ENCODE data around the gene SLC35E2B.
"Not testable (repeated sequence)": the region's sequence is repeated elsewhere in the genome, so short reads cannot be mapped to it uniquely, and the experiment has no call there.

SLC35E2B gene

GRCh38 chr1:1672181-1672965 lies 20.2 kb downstream of the SLC35E2B start:
- no peak for DNase-seq

GRCh38 chr1:1671365-1672119 lies 21.1 kb downstream of the SLC35E2B start:
- DNase-seq, result no peak

- DNase-seq, result no peak
Measured at GRCh38 chr1:1670866-1671265, 21.7 kb downstream of the SLC35E2B start.

GRCh38 chr1:1669468-1670440 lies 22.8 kb downstream of the SLC35E2B start:
- no peak for DNase-seq

- no peak for DNase-seq
Measured at GRCh38 chr1:1666526-1666925, 26.1 kb downstream of the SLC35E2B start.

GRCh38 chr1:1665815-1666251 lies 26.8 kb downstream of the SLC35E2B start:
- DNase-seq, result no peak

DNA sequence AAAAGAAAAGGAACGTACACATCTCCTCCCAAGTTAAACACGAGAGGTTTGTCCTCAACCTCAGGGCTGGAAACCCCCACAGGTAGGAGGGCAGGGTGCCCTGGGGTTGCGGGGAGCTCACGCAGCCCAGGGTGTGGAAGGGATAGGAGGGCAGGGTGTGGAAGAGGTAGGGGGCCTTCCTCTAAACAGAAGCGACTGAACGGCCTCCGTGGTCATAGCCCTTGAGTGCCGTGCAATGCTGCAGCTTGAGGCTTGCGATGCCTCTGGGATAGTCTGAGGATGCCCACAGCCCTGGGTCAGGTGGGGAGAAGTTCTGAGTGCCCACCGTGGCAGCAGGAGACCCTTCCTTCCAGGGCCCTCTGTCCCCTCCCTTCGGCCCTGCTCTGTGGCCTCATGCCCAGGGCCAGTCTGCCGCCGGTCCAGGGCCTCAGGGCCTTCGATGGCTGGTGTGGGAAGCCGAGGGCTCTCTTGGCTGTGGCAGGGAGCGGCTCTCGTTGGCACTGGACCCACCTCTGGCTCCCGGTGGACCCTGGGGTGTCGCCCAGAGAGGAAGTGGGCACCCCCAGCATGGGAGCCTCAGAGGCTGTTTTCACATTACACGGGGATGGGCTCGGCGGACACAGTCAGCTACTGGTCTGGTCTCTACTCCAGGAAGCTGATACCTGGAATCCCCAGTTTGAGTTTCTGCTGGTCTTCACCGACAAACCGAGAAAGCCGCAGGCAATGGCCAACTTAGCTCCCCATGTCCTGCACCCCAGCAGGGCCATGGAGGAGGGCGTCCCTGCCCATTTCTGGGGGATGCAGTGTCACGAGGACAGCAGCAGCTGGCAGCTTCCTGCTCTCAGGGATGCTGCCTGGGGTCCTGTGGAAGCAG lies 27.4 kb downstream of the SLC35E2B start:
- no peak for DNase-seq

GRCh38 chr1:1664318-1664717 lies 28.3 kb downstream of the SLC35E2B start:
- DNase-seq, result not testable (repeated sequence)

DNA sequence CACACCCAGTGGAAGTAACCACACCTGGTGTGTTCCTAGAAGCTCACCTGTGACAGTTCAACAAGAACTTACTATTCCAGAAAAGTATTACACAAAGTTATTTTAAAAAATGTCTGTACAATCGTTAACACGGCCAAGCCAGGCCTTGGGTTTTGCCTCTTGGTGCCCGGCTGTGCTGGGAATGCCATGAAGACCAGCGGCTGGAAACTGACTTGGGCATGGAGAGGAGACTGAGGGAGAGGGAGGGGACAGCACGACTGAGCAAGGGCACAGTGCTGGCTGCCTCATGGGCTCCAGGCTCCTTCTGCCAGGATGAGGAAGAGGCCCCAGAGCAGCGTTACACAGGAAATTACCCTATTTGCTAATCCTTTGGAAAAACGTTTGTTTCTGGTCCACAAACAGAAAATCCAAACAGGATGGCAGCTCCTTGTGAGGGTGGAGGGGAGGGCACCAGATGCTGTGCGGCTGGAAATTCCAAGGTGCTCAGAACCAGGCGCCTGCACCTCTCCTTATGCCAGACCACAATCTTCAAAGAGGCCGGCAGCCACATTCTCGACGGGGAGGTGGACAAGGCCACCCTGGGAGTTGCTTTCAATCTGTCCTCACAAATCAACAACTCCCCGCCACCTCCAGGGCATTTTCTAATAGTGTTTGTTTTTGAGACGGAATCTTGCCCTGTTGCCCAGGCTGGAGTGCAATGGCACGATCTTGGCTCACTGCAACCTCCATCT lies 29.6 kb downstream of the SLC35E2B start:
- not testable (repeated sequence) for DNase-seq

DNA sequence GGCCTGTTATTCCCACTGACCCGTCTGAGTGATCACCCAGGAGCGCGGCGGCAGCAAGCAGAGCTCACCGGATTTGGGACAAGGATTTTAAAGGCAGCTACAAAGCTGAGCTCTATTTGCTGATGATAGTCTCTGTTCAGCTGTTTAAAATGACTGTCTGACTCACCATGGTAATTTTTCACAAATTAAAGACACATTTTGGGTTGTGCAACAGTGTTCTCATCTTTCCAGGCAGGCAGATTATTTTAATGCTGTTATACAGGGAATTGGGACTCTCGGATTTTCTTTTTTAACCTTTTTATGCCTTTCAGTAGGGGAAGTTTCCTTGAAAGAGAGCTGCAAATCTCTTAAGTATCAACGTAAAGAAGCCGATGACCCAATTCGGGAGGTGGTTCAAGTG lies 30.2 kb downstream of the SLC35E2B start:
- DNase-seq, result not testable (repeated sequence)

- peak; percentile 94 to 98 for DNase-seq
Measured at GRCh38 chr1:1658583-1659549, 33.7 kb downstream of the SLC35E2B start, which contains the start of gene CDK11B. Gene CDK11B, minus strand, starts transcription at chr1:1659004. Its CDS starts 1,519 bp downstream, at chr1:1657485.

- not testable (repeated sequence) for DNase-seq
Measured at GRCh38 chr1:1648265-1648664, 44.3 kb downstream of the SLC35E2B start.

DNA sequence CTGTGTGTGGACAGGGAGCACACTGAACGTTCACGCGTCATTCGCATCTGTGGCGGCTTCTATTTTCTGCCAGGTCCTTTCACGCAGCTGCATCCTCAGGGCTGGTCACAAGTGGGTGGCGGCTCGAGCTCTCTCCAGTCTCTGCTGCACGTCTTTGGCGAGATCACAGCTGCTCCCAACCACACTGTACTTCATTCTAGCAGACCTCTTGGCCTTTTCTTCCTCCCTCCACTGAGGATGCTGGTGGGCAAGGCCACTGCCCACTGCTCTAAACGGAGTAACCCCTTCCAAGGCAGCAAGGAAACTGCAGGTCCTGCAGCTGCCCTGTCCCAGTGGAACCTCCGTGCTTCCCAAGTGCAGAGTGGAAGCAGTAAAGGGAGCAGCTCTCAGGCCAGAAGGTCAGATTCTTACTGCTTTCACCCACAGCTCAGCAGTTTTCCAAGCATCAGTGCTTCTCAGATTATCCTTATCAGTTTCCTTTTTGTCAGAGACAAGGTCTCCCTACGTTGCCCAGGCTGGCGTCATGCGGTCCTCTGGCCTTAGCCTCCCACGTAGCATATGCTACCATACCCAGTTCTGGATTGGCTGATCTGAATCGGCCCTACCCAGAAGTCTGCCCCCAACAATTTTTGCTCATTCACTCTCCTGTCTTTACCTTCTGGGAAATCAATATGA lies 44.9 kb downstream of the SLC35E2B start:
- not testable (repeated sequence) for DNase-seq

- DNase-seq, result not testable (repeated sequence)
Measured at GRCh38 chr1:1646326-1646725, 46.3 kb downstream of the SLC35E2B start.

GRCh38 chr1:1640711-1641461 lies 51.7 kb downstream of the SLC35E2B start:
- not testable (repeated sequence) for DNase-seq

- DNase-seq, result not testable (repeated sequence)
Measured at GRCh38 chr1:1640081-1640480, 52.5 kb downstream of the SLC35E2B start.

GRCh38 chr1:1639368-1639767 lies 53.2 kb downstream of the SLC35E2B start:
- not testable (repeated sequence) for DNase-seq

DNA sequence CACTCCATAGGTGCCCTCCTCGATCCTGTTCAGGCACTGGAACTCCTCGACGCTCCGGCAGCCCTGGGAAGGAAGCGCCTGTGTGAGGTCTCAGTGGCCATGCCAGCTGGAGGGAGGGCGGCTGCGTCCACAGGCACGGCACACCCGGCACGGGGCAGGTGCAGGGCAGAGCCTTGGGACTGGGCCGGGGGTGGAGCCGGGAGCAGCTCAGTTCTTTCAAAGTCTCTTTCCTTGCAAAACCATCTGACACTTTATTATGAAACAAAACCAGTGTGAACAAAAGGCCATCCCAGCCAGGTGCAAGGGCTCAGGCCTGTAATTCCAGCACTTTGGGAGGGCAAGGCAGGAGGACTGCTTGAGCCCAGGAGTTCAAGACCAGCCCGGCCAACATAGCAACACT lies 54.1 kb downstream of the SLC35E2B start:
- DNase-seq, result not testable (repeated sequence)
